Measurements from ENCODE around the gene CARS2. TPM values are rescaled to one million over a fixed set of nuclear protein-coding genes. Genes with fewer than 3 reads are reported as not detected.
"Not testable (repeated sequence)": the region's sequence is repeated elsewhere in the genome, so short reads cannot be mapped to it uniquely, and the experiment has no call there.

CARS2 gene
- total RNA-seq, 1 donor from 2014 or later = 73.6 TPM

- no peak for TF ChIP-seq CTCF (IDR thresholded peaks at IDR 0.05; ENCODE audit: insufficient read depth, low read length, poor library complexity, severe bottlenecking)
- Histone ChIP-seq H3K27me3 (ENCODE audit: control insufficient read depth, insufficient read depth, low read length) (no peaks in the 10 kb centered on the region), H3K36me3 (ENCODE audit: control insufficient read depth, insufficient read depth, low read length) (no peaks in the 10 kb centered on the region), H3K4me3 (ENCODE audit: low read depth, low read length) (no peak overlapping the region)
- DNase-seq (ENCODE audit: low read depth) = no peak
Observed at GRCh38 chr13:110731072-110731471, 25.2 kb upstream of the CARS2 start.

- no peak for TF ChIP-seq CTCF (IDR thresholded peaks at IDR 0.05; ENCODE audit: insufficient read depth, low read length, poor library complexity, severe bottlenecking)
- no peaks in the 10 kb centered on the region for H3K36me3 ChIP-seq (ENCODE audit: control insufficient read depth, insufficient read depth, low read length)
- no peak overlapping the region for H3K4me3 ChIP-seq (ENCODE audit: low read depth, low read length)
- H3K27me3 ChIP-seq (ENCODE audit: control insufficient read depth, insufficient read depth, low read length) = no peaks in the 10 kb centered on the region
- no peak for DNase-seq (ENCODE audit: low read depth)
Observed at GRCh38 chr13:110726726-110727125, 20.8 kb upstream of the CARS2 start.

GRCh38 chr13:110726153-110726552 is 20.2 kb upstream of the CARS2 start:
- H3K36me3 ChIP-seq (ENCODE audit: control insufficient read depth, insufficient read depth, low read length); H3K27me3 ChIP-seq (ENCODE audit: control insufficient read depth, insufficient read depth, low read length); H3K4me3 ChIP-seq (ENCODE audit: low read depth, low read length); DNase-seq (ENCODE audit: low read depth): not testable (repeated sequence)

GRCh38 chr13:110723598-110723997 is 17.7 kb upstream of the CARS2 start:
- no peak for DNase-seq (ENCODE audit: low read depth)
- H3K27me3 ChIP-seq (ENCODE audit: control insufficient read depth, insufficient read depth, low read length) = no peaks in the 10 kb centered on the region
- TF ChIP-seq CTCF (IDR thresholded peaks at IDR 0.05; ENCODE audit: insufficient read depth, low read length, poor library complexity, severe bottlenecking) = no peak
- no peak overlapping the region for H3K4me3 ChIP-seq (ENCODE audit: low read depth, low read length)
- H3K36me3 ChIP-seq (ENCODE audit: control insufficient read depth, insufficient read depth, low read length) = peaks cover 2% of the 10 kb centered on the region

- no peak for DNase-seq (ENCODE audit: low read depth)
- no peak for TF ChIP-seq CTCF (IDR thresholded peaks at IDR 0.05; ENCODE audit: insufficient read depth, low read length, poor library complexity, severe bottlenecking)
- H3K27me3 ChIP-seq (ENCODE audit: control insufficient read depth, insufficient read depth, low read length) = no peaks in the 10 kb centered on the region
- H3K4me3 ChIP-seq (ENCODE audit: low read depth, low read length) = no peak overlapping the region
- peaks cover 2% of the 10 kb centered on the region for H3K36me3 ChIP-seq (ENCODE audit: control insufficient read depth, insufficient read depth, low read length)
Observed at GRCh38 chr13:110722971-110723370, 17.1 kb upstream of the CARS2 start.

GRCh38 chr13:110719036-110719710 is 13.3 kb upstream of the CARS2 start:
- no peaks in the 10 kb centered on the region for H3K27me3 ChIP-seq (ENCODE audit: control insufficient read depth, insufficient read depth, low read length)
- TF ChIP-seq CTCF (IDR thresholded peaks at IDR 0.05; ENCODE audit: insufficient read depth, low read length, poor library complexity, severe bottlenecking) = no peak
- no peak for DNase-seq (ENCODE audit: low read depth)
- no peak overlapping the region for H3K4me3 ChIP-seq (ENCODE audit: low read depth, low read length)
- peaks cover 2% of the 10 kb centered on the region for H3K36me3 ChIP-seq (ENCODE audit: control insufficient read depth, insufficient read depth, low read length)

All from kidney epithelial cell (primary cell).